RPMI8226 (cell line): Measurements from ENCODE around the gene SEMA4A.
"Not testable (repeated sequence)": the region's sequence is repeated elsewhere in the genome, so short reads cannot be mapped to it uniquely, and the experiment has no call there.

Source experiments
- DNase-seq: peaks from one replicate; pipeline ENCODE4 v3.0.0-alpha.2; 2015

Gene SEMA4A

DNA sequence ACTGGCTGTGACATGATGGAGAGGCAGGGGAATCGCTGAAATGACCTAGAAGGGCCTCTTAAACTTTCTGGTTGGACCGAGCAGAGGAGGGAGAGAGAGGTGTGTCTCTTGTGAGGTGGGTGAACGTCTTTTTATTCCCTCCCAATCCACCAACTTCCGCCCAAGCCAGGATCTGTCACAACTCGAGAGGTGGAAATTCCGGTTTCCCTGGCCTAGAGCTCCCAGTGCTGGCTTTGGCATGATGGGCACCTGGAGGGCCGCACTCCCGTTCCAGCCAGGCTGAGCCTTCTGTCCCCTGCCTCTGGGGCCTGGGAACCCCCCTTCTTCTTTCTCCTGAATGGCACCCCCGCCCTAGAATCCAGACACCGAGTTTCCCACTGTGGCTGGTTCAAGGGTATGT, at the start of gene SEMA4A:
TSS of gene SEMA4A (plus strand) at position 224 of the 400 bp plus-strand sequence. CDS start 994 bp downstream, outside the sequence.
- no peak for DNase-seq

DNA sequence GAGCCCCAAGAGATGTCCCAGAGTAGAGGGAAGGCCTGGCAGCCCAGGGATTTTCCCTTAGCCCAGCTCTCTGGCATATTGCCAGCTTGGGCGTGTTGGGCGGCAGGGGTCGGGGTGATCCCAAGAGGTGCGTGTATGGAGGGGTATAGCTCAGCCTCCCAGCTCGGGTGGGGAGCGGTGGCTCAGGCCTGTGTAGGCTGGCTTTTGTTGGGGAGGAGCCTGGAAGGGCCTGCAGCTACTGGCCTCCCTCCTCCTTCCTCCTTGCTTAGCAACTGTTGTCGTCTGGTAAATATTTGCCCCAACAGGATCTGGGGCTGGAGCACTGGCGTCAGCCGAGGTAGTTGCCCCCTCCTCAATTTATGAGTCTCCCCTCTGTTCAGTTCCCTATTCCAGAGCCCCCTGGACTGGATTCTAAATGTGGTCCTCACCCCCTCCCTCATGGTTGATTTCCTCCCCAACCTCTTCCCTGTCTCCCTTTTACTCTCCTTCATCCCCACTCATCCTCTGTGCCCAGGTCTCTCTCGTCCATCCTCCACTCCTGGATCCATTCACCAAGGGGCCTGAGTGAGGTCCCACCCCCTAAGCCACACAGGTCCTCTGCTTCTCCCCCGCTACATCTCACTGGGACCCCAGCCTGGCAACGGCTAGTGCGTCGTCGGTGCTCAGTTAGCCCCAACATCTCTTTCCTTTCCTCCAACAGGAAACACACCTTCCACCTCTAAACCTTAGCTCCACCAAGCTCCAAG, 49.1 kb upstream of the SEMA4A start:
- DNase-seq = no peak

DNA sequence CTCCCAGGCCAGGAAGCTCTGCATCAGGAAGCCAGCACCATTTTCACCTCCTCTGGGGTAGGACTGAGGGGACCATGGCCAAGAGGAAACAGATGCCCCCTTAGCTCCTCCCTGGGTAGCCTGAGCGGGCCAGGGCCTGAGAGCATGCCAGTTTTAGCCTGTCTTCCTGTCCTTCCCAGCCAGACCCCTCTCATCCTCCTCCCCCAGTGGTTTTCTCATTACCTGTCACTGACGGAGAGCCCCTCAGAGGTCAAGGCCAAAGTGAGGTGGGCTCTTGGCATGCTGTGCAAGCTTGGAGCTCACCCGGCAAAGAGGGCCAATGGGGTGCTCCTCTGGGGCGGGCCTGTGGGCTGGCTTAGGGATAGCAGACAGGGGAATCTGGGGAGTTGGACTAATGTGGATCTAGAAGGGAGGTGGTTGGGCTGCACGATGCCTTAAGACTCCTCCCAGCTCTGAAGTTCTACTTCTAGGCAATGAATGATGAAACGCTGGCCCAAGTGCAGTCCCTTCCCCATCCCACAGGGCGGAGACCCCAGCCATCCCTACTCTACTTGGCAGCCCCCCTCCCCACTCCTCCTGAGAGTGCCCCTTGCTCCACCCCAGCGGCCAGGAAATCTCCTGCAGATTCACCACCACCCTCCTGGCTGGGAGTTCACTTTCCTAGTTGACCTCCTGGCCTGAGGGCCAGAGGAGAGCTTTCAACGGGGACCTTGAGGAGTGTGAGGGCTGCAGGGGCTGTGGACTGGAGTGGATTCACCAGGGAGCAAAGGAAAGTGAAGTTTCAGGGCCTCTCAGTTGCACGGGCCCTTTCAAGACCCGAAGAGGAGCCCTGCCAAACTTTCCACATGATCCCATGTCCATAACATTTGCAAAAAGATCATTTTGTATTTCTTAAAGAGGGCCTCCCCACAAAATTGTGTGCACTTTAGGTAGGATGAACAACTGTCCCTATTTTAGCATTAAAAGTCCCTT, 48.2 kb upstream of the SEMA4A start:
- no peak for DNase-seq

GRCh38 chr1:156106624-156107488, 46.5 kb upstream of the SEMA4A start:
- no peak for DNase-seq

DNA sequence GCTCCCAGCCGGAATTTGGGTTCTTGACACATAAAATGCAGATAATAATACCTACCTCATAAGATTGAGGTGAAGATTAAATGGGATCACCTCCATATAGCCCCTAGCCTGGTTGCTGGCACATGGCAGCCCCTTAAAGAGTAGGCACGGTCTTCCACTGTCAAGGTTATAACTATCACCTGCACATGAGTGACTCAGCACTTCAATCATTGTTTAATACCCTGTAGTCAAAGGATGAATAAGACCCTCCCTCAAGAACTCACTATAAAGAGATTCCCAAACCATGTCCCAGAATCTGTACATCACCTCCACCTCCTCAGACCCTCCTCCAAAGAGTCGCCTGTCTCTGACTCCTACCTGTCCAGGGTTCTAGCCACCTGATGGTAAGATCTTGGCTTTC, 45.3 kb upstream of the SEMA4A start:
- no peak for DNase-seq

DNA sequence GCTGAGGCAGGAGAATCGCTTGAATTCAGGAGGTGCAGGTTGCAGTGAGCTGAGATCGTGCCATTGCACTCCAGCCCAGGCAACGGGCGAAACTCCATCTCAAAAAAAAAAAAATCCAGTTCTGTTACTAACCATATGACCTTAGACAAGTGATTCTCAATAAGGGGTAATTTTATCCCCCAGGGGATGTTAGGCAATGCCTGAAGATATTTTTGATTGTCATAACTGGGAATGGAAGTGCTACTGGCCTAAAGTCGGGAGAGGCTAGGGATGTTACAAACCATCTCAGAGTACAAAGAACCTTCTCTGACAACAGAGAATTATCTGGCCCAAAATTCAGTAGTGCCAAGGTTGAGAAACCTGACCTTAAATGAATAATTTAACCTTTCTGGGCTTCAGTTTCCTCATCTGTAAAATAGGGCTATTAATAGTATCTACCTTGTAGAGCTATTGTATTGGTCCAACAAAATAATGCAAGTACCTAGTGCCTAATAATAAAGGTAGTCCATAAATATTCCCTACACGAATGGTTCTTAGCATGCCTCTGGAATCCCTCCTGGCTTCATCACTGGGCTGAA, 44.6 kb upstream of the SEMA4A start:
- DNase-seq = no peak

- no peak for DNase-seq
Measured at GRCh38 chr1:156110252-156110651, 43.1 kb upstream of the SEMA4A start.

GRCh38 chr1:156111355-156111962, 41.9 kb upstream of the SEMA4A start:
- no peak for DNase-seq

- DNase-seq = no peak
Measured at GRCh38 chr1:156112276-156113137, 40.9 kb upstream of the SEMA4A start.

DNA sequence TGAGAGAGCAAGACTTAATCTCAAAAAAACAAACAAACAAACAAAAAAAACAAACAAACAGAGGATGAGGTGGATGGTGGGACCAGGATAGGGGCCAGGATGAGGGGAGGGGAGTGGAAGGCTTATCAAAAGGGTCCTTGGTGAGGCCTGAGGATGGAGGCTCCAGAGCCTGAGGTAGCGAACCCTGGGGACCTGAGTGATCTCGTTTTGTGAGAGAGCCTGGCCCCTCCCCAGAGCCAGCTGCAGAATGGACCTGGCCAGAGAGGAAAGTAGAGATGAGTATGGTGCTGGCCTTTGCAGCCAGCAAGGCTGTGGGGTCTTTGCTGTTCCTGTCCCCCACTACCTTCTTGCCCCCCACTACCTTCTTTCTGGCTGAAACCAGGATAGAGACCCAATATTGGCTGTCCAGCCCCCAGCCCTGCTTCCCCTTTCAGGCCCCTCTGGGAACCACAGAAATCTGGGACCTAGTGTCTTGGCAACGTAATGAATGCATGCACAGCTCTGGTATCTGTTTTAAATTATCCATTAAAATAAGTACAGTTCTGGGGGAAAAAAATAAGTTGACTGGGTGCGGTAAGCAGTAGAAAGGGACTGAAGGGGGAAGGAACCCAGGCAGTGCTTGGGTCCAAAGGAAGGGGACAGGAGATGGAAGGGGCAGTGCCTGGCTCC, 40.0 kb upstream of the SEMA4A start:
- DNase-seq = no peak

DNA sequence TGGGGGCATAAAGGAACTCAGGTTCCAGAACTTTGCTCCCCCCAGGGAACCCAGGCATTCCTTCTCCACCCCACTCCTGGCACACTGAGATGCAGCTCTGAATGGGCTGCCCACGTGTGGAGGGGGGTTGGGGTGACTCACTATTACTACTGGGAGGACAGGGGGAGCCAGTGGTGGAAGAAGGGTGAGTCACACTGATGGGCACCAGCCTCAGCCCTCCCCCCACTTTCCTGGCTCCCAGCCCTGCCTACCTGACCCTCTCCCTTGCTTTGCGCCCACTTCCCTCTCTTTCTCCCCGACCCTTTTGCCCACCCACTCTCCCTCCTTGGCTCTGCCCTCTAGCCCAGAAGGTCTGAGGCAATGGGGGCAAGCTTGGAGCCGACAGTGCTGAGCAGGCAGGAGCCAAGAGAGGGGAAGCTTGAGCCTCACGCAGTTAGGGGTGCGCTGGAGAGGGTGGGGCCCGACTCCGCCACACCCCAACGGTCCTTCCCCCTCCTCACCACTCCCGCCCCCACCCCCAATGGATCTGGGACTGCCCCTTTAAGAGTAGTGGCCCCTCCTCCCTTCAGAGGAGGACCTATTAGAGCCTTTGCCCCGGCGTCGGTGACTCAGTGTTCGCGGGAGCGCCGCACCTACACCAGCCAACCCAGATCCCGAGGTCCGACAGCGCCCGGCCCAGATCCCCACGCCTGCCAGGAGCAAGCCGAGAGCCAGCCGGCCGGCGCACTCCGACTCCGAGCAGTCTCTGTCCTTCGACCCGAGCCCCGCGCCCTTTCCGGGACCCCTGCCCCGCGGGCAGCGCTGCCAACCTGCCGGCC, 39.1 kb upstream of the SEMA4A start, which contains the start of gene LMNA:
TSS of gene LMNA (plus strand) at position 611 of the 818 bp plus-strand sequence. CDS start 208 bp downstream, outside the sequence.
- peak; percentile 94 for DNase-seq

GRCh38 chr1:156114919-156115513, 38.4 kb upstream of the SEMA4A start:
- DNase-seq = peak; percentile 57

- DNase-seq = peak; percentile 84
Measured at GRCh38 chr1:156115514-156116374, 37.6 kb upstream of the SEMA4A start.

GRCh38 chr1:156116731-156117130, 36.7 kb upstream of the SEMA4A start:
- DNase-seq = not testable (repeated sequence)

GRCh38 chr1:156117414-156118176, 35.8 kb upstream of the SEMA4A start:
- no peak for DNase-seq

DNA sequence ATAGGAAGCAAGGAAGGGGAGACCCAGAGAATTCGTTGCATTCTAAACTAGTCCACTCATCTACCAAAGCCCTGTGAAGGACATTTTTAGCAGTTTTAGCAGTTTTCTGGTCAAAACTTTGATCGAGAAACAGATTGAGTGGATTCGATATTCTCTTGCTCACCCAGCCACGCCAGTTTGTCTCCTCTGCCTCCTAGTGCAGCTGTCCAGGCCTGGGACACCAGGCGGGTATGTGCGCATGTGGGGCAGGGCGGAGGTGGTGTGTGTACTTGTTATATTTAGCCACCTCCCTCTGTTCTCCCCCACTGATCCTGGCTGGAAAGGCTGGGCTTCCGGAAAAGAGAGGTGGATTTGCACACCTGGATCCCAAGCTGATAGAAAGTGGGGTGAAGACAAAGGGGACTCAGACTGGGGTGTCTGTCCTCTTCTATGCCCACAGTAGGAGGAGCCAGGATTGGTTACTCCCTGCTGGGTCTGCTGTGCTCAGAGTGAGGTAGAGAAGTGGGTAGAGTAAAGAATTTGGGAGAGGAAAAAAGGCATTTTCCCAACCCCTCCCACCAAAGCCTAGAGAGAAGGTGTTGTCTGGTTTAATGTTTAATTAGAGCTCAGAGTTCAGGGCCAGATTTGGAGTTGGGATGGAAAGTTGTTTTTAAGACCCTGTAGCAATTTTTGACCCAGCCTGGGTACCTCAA, 35.1 kb upstream of the SEMA4A start:
- no peak for DNase-seq
